HG03060 (cell line): Measurements from ENCODE around the gene RCOR2.

Experiments
- ATAC-seq: cut with Tn5 transposase; IDR thresholded peaks from one replicate; pipeline ENCODE4 v1.9.1; 2021; ENCODE audit warnings: low read depth, moderate number of reproducible peaks; ENCODE audit not compliant: unreplicated experiment

Gene RCOR2

DNA sequence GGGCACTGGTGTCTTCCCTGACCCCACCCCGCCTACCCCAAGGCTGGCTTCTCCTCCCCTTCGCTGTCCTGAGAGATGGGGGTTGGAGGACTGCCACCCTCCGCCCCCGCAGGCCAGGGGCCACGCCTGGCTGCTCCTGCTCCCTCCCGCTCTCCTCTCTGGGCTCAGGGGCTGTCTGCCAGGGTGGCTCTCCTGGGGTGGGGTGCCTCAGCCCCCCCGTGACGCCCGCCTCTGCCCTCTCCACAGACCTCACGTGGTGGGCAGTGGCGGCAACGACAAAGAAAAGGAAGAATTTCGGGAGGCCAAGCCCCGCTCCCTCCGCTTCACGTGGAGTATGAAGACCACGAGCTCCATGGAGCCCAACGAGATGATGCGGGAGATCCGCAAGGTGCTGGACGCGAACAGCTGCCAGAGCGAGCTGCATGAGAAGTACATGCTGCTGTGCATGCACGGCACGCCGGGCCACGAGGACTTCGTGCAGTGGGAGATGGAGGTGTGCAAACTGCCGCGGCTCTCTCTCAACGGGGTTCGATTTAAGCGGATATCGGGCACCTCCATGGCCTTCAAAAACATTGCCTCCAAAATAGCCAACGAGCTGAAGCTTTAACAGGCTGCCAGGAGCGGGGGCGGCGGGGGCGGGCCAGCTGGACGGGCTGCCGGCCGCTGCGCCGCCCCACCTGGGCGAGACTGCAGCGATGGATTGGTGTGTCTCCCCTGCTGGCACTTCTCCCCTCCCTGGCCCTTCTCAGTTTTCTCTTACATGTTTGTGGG, 8.1 kb downstream of the RCOR2 start:
- ATAC-seq = no peak

DNA sequence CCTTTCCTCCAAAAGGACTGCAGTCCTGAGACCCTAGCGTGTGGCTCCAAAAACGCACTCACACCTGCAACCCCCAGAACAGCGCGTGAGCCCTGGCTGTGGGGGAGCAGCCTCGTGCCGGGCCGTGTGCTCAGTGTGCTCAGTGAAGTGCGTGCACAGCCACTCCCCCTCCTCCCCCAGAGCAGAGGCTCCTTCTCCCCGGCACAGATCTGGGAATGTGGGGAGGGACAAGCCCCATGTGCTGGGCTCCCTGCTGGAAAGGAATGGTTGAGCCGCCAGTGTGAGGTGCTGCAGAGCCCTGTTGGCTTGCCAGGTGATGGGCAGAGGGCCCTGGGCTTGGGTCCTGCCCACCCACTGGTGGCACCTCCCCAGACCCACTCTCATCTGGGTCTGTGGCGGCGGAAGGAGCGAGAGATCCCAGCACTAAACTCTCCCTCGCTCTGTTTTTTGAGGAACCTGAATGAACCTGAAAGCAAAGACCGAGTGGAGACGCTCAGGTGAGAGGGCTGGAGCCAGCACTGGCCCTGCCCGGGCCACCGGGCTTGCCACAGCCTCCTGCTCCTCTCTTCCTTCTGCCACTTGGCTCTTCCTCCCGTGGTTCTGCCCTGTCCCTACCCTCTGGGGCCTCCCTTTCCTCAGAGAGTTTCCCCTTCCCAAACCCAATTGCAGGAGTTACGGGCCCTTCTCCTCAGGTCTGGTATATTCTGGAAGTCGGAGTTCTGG, 9.0 kb downstream of the RCOR2 start:
- ATAC-seq = no peak

DNA sequence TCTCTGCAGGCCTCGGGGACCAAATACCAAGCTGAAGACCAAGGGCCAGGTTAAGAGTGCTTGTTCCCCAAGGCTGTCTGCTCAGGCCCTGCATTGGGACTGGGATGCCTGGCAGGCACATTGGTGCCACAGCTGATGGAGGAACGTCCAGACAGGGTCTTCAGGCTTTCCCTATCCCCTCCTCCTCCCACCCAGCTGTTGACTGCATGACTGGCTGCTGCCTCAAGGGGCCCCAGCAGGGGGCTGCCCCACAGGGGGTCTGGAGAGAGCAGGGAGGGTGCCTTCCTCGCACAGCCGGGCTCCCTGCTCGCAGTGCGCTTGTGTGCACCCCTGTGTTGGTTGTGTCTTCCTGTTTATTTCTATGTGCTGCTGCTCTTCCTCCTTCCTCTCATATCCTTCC, 9.9 kb downstream of the RCOR2 start:
- no peak for ATAC-seq

DNA sequence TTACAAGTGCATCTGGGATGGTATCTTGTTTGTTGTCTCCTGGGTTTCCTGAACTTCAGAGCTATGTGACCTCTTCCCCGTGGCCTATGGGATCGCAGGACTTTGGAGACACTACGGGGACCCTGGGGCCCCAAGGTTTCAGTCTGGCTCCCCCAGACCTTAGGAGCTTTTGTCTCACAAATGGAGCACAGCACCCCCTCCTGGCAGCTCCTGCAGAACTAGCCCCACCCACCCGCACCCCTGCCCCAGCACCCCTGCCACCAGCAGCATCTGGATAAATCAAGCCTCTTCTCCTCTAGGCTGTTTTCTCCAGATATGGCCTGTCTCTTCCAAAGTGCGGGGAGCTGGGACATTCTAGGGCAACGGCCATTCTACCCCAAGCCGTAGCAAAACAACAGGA, 10.4 kb downstream of the RCOR2 start:
- ATAC-seq = no peak

DNA sequence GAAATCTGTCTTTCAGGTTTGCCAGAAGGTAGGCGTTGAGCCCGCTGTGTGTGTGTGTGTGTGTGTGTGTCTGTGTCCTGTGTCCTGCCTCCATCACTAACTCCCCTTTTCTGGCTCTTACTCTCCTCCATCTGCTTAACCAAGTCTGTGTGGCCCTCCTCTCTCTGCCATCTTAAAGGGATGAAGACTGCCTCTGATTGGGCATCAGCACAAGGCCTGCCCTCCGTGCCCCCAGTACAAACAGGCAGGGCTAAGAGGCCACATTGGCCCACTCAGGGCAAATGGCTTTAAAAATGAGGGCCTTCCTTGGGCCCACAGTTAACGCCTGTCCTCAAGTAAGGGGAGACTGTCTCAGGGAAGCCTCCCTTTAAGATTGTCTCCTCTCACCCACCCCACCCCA, 10.9 kb downstream of the RCOR2 start:
- ATAC-seq = no peak

DNA sequence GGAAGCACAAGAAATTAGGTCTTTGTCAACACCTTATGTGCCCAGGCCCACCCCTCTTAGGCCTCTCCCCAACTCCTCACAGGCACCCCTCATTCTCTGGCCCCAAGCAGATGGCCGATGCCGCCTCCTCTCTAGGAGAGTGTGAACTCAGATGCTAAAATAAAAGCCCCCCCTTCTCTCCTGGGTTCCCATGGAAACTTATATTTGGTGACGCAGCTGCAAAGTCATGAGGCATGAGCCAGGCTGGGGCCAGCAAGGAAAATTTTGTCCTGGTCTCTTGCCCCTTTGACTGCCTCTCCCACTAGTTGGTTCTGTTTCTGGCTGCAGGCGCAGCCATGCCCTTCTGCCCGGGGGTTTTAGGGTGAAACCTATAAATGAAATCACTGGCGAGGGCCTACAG, 11.8 kb downstream of the RCOR2 start:
- ATAC-seq = no peak

DNA sequence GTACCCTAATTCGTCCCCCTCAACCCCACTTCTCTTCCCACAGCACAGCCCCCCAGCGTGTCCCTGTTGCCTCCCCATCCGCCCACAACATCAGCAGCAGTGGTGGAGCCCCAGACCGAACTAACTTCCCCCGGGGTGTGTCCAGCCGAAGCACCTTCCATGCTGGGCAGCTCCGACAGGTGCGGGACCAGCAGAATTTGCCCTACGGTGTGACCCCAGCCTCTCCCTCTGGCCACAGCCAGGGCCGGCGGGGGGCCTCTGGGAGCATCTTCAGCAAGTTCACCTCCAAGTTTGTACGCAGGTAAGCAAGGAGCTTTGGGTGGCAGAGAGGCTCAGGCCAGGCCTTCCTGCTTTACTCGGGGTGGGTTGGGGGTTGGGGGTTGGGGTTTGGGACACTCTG, 12.2 kb downstream of the RCOR2 start:
- no peak for ATAC-seq

DNA sequence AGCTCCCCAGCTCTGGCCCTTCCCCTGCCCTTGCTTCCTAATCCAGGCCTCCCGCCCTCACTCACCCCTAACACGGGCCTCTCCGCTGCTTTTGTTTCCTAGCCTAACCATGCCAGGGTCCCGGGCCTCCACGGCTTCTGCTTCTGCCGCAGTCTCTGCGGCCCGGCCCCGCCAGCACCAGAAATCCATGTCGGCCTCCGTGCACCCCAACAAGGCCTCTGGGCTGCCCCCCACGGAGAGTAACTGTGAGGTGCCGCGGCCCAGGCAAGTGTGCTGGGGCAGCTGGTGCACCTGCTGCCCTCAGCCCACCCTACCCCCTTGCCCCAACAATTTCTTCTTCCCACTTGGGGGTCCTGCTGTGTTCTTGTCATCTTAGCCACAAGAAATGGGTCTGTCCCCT, 13.1 kb downstream of the RCOR2 start:
- ATAC-seq = no peak

DNA sequence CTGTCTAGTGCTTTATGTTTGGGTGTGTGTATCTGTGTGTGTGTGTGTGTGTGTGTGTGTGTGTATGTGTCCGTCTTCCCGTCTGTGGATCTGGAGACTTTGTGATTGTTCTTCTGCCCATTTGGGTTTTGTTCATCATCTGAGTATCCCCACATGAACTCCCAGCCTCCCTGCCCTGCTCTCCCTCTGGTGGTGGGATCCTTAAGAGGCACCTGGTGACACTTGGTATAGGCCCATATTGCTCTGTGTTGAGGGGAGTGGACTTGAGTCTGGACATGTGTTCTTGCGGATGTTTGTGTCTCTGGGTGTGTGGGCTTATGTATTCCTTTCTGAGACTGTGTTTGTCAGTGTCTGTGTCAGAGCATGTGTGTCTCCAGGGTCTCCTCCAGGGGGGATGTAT, 15.3 kb downstream of the RCOR2 start:
- no peak for ATAC-seq

DNA sequence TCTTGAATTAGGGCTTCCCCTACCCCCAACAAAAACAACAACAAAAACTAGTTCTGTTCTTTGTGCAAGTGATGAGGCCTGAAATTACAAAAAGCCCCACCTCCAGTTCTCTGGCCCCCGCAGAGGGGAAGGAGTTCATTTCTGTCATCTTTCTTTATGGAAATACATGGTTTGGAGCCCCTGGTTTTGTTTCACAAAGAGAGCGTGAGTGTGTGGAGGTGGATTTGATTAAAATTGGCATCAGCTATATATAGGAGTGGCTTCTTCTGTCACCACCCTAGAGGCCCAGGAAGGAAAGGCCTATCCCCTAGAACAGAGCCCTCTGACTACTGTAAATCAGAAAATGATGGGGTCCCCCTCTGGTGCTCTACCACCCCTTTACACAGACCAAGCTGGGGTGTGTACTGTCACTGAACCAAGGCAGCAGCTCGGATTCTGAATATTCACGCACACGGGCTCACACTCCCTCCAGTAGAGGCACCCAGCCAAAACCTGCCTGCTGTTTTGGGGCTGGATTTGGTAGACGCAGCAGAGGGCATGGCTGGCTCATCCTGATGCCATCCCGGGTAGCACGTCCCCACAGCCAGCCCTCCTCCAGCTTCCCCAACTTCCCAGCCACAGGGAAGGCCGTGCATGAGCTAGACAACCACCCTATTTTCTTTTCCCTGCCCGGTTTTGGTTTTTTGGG, 19.4 kb downstream of the RCOR2 start:
- ATAC-seq = no peak

DNA sequence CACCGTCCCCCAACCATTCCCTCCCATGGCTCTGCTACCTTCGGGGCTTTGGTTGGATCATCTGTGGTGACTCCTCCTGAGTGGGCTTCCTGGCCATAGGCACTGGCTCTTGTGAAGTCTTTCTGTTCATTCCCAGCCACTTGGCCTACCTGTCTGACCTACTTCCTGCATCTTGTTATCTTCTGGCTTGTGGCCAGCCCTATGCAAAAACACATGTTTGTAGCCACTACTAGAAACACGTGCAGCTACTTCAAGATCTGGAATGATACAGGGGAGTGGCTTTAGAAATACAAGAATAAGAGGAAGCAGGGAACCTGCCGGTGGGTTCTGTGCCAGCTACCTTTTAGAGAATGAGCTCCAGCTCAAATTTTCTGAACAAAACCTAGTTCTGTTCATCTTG, 20.9 kb downstream of the RCOR2 start:
- ATAC-seq = no peak

DNA sequence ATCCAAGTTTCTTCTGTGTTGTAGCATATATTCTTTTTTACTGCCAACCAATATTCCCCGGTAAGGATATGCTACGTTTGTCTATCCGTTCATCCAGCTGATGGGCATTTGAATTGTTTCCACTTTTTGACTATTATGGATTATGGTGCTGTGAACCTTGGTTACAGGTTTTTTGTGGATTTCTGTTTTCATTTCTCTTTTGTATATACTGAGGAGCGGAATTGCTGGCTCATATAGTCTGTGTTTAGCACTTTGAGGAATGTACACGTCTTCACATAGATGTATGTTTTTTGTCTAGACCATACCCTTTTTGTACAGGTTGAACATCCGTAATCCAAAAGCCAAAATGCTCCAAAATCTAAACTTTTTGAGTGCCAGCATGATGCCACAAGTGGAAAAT, 23.6 kb downstream of the RCOR2 start:
- no peak for ATAC-seq

DNA sequence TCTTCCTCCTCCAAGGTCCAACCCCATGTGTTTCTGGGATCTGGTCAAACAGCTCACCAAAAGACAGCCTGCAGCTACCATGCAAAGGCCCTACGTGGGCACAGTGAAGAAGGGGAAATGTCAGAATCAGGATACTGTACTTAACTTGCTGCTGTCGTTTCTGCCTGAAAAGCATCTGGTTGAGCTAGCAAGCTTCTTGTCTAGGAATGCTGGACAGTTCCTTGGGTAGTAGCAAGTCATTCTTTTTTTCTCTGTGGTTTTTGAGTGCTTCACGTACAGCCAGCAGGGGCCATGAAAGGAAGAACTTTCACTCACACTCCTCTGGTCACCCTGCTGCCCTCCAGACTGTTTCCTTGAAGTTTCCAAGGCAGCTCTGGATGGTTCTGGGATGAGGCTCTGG, 24.7 kb downstream of the RCOR2 start:
- no peak for ATAC-seq

DNA sequence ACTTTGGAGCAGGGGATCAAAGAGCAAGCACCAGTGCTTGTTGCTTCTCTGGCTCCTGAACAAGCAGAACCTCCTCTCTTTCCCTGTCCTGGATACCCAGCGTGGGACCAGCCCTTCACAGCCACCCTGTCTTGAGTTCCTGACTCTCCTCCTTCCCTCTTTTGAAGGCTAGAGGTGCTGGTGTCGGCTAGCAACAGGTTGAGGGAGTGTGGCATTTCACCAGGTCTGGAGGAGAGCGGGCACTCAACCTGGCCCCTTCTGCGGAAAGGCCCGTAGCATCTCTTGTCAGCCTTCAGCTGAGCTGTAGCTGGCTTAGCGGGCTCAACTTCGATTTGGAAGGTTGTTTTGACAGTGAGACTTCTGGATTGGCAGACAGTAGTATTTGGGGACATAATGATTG, 26.6 kb downstream of the RCOR2 start:
- no peak for ATAC-seq

DNA sequence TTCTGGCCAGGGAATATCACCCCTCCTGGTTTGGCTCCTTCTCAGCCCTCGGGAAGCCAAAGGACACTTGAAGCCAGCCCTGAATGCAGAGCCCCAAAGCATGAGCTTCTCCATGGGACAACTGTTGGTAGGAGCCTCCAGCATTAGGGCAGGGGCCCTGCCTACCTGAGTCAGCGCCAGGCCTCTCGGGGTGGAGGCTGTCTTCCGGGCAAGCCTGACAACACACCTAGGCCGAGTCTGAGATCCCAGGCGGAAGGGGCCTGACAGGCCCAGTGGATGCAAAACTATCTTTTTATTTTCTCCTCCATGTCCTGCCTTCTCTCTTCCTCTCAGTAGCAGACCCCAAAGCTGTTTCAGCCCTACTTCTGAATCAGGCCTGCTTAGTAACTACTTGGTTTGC, 27.6 kb downstream of the RCOR2 start:
- no peak for ATAC-seq

DNA sequence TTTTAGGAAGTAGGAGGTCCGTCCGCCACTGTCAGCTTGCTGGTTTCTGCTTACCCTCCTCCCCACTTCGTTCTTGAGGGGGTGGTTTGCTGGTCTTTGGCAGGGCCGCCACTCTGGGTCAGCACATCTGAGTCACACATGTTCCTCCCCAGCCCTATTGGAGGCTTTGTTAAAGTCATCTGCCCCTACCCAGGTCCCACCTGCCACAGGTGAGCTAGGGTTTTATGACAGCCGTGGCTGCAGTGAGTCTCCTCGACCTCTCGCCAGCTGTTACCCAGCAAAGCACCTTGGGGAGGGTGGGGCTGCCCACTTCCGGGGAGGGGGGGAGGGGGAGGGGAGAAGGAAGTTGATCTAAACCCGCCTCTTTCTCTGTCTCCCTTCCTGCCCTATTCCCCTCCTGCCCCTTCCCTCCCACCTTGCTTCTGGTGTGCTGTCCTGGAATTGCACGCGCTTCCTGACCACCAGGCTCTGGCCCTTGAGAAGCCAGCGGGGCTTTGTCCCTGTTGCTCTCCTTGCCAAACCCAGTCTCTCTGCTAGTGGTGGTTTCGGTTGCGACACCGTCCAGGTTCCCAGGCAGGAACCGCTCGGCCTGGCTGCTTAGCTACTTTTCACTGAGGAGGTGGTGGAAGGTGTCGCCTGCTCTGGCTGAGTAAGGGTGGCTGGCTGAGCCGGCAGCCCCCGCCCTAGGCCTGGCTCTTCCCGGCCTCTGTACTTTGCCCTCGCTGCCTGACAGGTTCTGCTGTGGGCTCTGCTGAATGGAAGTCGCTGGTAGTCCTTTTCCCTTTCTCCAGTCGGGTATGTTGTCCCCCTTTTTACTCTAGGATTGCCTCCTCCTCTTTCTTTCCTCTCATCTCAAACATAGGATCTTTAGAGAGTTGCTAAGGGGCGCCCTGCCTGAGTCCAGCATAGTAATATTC, 28.5 kb downstream of the RCOR2 start:
- ATAC-seq = no peak

DNA sequence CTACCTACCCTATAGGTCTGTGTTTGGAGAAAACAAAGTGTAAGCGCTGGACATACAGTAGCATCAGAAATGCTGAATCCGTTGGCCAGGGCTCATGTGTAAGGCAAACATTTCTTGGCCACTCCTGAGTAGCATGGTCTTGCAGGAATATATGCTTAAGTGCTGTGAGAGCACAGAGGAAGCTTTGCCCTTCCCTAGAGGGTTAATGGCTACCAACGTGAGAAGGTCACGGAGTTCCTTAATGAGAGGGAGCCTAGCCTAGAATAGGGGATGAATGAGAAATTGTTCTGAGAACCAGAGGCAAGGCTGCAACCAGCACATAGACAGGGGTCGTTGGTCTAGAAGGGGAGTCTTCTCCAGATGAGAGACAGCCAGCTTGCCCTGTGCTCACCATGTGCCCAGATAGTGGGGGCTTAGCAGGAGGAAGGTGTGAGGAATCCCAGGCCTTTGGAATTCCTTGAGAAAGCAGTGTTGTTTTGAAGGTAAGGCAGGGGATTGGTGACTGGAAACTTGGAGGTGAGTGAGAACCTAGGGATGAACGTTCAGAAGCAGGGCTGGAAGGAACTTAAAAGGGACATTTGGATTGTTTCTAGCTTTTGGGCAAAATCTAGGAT, 29.5 kb downstream of the RCOR2 start:
- no peak for ATAC-seq

DNA sequence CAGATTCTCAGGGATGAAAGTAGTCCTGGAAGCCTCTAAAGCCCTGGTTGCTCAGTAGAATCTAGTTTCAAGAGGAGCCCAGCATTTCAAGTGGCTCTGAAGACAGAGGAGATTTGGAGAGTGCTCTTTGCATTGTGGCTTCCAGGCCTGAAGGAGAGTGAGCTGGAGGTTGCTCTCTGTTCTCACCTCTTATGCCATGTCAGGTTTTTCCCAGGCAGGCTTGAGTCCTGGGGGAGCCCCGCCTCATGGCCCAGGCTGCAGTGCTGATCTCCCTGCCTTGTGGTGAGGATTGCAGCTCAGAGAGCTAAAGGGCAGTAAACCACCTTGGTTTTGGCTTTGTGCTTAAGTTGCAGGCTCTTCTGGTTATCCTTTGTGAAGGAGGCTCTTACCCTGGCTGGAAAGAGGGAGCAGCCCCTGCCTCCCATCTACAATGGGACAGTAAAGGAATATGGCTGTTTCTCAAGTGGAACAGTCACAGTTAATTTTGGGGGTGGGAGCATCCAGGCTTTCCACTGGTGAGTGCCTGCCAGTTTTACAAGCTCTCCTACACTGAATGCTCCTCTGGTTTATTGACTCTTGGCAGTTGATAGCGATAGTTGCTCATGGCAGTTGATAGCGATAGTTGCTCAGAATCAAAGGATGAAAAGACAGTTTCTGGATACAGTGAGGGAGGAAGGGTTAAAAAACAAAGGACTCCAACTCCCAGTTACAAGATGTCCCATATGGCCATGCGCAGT, 32.6 kb downstream of the RCOR2 start:
- ATAC-seq = no peak

DNA sequence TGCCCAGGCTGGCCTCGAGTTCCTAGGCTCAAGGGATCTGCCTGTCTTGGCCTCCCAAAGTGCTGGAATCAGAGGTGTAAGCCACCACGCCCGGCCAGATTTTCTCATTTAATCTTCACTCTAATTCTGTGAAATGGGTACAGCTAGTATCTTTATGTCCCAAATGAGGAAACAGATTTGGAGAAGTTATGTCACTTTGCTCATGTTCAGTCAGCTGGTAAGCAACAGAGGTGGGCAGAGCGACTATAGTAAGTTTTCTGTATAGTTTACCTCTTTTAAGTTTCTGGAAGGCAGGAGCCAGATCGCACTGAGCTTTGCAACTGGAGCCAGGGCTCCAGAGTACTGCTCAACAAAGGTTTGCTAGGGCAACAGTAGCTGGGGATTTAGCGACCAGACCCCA, 33.2 kb downstream of the RCOR2 start:
- no peak for ATAC-seq
